NK-92 treated with Interleukin-12 subunit alpha and Interleukin-12 subunit beta, amount 100 ng/mL, for 24 hours (cell line): ENCODE measurements around the gene SMIM26.

Source experiments
- DNase-seq: peaks from one replicate; lab custom pipeline; 2025; lab: John Stamatoyannopoulos, UW

Gene SMIM26

GRCh38 chr20:18585134-18585533 lies 17.9 kb downstream of the SMIM26 start:
- DNase-seq: no peak

GRCh38 chr20:18587665-18588573 lies 20.7 kb downstream of the SMIM26 start, which contains the start of gene DTD1:
Gene DTD1, plus strand, starts transcription at chr20:18588054. Its CDS starts 19 bp downstream, at chr20:18588073.
- DNase-seq: peak; percentile 92

- DNase-seq: no peak
Observed at GRCh38 chr20:18588574-18588933, 21.3 kb downstream of the SMIM26 start.

DNA sequence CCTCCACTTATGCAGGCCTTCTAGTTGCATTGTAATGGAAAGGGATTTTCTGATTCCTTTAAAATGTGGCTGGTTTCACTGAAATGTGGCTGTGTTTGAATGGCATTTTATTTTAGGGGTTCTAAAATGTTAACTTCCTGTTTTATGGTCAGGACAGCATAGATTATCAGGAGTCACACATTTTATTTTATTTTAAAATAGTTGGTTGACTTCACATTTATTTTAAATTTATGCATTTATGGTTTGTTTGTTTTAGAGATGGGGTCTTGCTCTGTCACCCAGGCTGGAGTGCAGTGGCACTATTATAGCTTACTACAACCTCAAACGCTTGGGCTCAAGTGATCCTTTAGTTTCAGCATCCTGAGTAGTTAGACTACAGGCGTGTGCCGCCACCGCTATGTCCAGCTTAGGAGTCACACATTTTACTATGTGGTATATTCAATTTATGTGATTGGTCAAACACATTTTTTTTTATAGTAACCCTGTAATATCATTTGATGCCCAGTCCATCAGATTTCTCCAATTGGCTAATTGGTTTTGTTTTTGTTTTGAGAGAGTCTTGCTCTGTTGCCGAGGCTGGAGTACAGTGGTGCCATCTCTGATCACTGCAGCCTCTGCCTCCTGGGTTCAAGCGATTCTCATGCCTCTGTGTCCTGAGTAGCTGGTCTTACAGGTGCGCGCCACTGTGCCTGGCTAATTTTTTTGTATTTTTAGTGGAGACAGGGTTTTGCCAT lies 22.9 kb downstream of the SMIM26 start:
- no peak for DNase-seq

GRCh38 chr20:18596270-18596669 lies 29.0 kb downstream of the SMIM26 start:
- no peak for DNase-seq

GRCh38 chr20:18609741-18610140 lies 42.5 kb downstream of the SMIM26 start:
- no peak for DNase-seq

DNA sequence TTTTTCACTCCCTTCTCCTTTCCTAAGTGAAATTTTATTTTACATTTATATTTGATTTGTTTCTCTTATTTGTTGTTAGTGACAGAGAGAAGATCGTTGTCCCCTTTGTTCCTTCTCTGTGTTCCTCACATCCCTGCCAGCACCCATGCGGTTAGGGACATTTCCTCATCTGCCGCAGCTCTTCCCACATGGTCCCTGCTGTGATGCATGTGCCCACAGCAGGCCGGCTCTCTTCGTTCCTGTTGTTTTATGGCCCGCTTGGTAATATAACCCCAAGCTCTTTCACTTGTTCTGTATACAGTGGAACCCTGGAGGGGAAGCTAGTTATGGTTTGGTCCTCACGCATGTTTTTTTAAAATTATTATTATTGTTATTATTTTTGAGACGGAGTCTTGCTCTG lies 44.3 kb downstream of the SMIM26 start:
- DNase-seq: no peak

- no peak for DNase-seq
Observed at GRCh38 chr20:18613553-18613952, 46.3 kb downstream of the SMIM26 start.

- no peak for DNase-seq
Observed at GRCh38 chr20:18614244-18614643, 47.0 kb downstream of the SMIM26 start.

GRCh38 chr20:18615020-18615650 lies 47.9 kb downstream of the SMIM26 start:
- DNase-seq: no peak
